B cell (primary cell): ENCODE measurements around the gene CATSPER3. TPM values are rescaled to one million over a fixed set of nuclear protein-coding genes. Genes with fewer than 3 reads are reported as not detected.
A peak's percentile ranks its signal among the peaks of the same experiment; 100 is the strongest.

Experiments
- ATAC-seq: fragments of 200-7000 bp; cut with Tn5 transposase; one replicate; pipeline ENCODE4 v1.10.0; 2021; ENCODE audit warnings: low read depth, mild to moderate bottlenecking, moderate number of reproducible peaks, moderate library complexity
- CTCF ChIA-PET: fragments of 350-600 bp; sonication (Branson Sonifier 250); formaldehyde crosslinking; loops from one replicate; lab custom pipeline; 2021; ENCODE audit warnings: antibody characterized with exemption, inconsistent platforms; lab: Charles Lee
- POLR2A ChIA-PET: fragments of 350-600 bp; sonication (Branson Sonifier 250); formaldehyde crosslinking; loops from one replicate; lab custom pipeline; 2021; ENCODE audit warnings: antibody characterized with exemption; lab: Charles Lee
- DNase-seq: peaks from one replicate; pipeline ENCODE4 v3.0.0; 2013
- H2AFZ ChIP-seq: 2 replicates; pipeline ENCODE4 v1.6.1; 2012; ENCODE audit warnings: mild to moderate bottlenecking, low read depth, low read length; ENCODE audit not compliant: insufficient read depth, poor library complexity, severe bottlenecking
- H3K27ac ChIP-seq, 2 donors: 1 replicate in 1 of 2; 2 replicates in 1 of 2; pipeline ENCODE4 v1.5.1; 2012 to 2013; ENCODE audit warnings: low read length in 2 of 2, mild to moderate bottlenecking in 2 of 2, moderate library complexity in 1 of 2
- H3K27me3 ChIP-seq, 4 experiments: fragments of 200-600 bp in 1 of 4; sonication (generic) in 1 of 4; replicated peaks in 1 of 4; 1 replicate in 2 of 4; 2 replicates in 2 of 4; pipeline versions ENCODE4 v1.6.1 to v1.7.0; 2013 to 2016; ENCODE audit warnings: low read length in 3 of 4, mild to moderate bottlenecking in 2 of 4, mixed read lengths in 1 of 4, moderate library complexity in 1 of 4; ENCODE audit not compliant: insufficient read depth in 4 of 4, control insufficient read depth in 3 of 4; ENCODE audit errors: control extremely low read depth in 1 of 4
- H3K36me3 ChIP-seq, 2 experiments: replicated peaks in 1 of 2; 1 replicate in 1 of 2; 2 replicates in 1 of 2; pipeline versions ENCODE4 v1.6.1 to v1.7.1; 2013; ENCODE audit warnings: low read length in 1 of 2; ENCODE audit not compliant: insufficient read depth in 2 of 2, control insufficient read depth in 1 of 2; ENCODE audit errors: control extremely low read depth in 1 of 2, extremely low read depth in 1 of 2
- H3K4me1 ChIP-seq, 2 donors: fragments of 200-600 bp in 1 of 2; sonication (generic) in 1 of 2; 1 replicate in 1 of 2; 2 replicates in 1 of 2; pipeline versions ENCODE4 v1.5.1 to v1.6.1; 2013 to 2017; ENCODE audit warnings: low read length in 2 of 2; ENCODE audit not compliant: control insufficient read depth in 2 of 2, insufficient read depth in 2 of 2
- H3K4me2 ChIP-seq: replicated peaks from 2 replicates; pipeline ENCODE3; 2012; ENCODE audit warnings: mild to moderate bottlenecking, low read depth, low read length; ENCODE audit not compliant: poor library complexity, severe bottlenecking
- H3K4me3 ChIP-seq, 5 experiments: fragments of 200-600 bp in 1 of 5; sonication (generic) in 1 of 5; 1 replicate in 3 of 5; 2 replicates in 2 of 5; pipeline versions ENCODE4 v1.5.1 to v1.7.0; 2011 to 2016; ENCODE audit warnings: low read length in 4 of 5, mild to moderate bottlenecking in 4 of 5, low read depth in 2 of 5, control low read depth in 1 of 5, moderate library complexity in 1 of 5; ENCODE audit not compliant: insufficient read depth in 1 of 5; ENCODE audit errors: control extremely low read depth in 1 of 5, extremely low read depth in 1 of 5
- H3K79me2 ChIP-seq: fragments of 200-600 bp; sonication (generic); one replicate; pipeline ENCODE4 v1.6.0; 2016; ENCODE audit warnings: low read length; ENCODE audit not compliant: control insufficient read depth, insufficient read depth
- H3K9ac ChIP-seq: fragments of 200-600 bp; sonication (generic); 2 replicates; pipeline ENCODE4 v1.6.1; 2017; ENCODE audit warnings: mild to moderate bottlenecking, low read length, moderate library complexity
- H3K9me3 ChIP-seq, 3 donors: one replicate each; pipeline versions ENCODE4 v1.6.1 to v1.7.1; 2013; ENCODE audit warnings: low read length in 2 of 3; ENCODE audit not compliant: control insufficient read depth in 2 of 3, insufficient read depth in 1 of 3; ENCODE audit errors: control extremely low read depth in 1 of 3
- H4K20me1 ChIP-seq: 2 replicates; pipeline ENCODE4 v1.6.0; 2012; ENCODE audit warnings: mild to moderate bottlenecking, low read length; ENCODE audit not compliant: insufficient read depth, control insufficient read depth, poor library complexity, severe bottlenecking
- H3K27ac Mint-ChIP-seq: one replicate; pipeline ENCODE4 v1.8.0; 2021; ENCODE audit warnings: mixed read lengths
- H3K27me3 Mint-ChIP-seq: one replicate; pipeline ENCODE4 v1.8.0; 2021; ENCODE audit warnings: mixed read lengths
- H3K4me1 Mint-ChIP-seq: one replicate; pipeline ENCODE4 v1.8.0; 2021; ENCODE audit warnings: mixed read lengths
- H3K4me3 Mint-ChIP-seq: one replicate; pipeline ENCODE4 v1.8.0; 2021; ENCODE audit warnings: mixed read lengths
- H3K9me3 Mint-ChIP-seq: one replicate; pipeline ENCODE4 v1.8.0; 2022; ENCODE audit warnings: mixed read lengths; ENCODE audit not compliant: insufficient read depth
- CTCF ChIP-seq: fragments of 200-600 bp; IDR thresholded peaks from one replicate; pipeline ENCODE4 v1.8.0; 2022; ENCODE audit warnings: antibody characterized with exemption, mild to moderate bottlenecking
- EZH2 ChIP-seq: IDR thresholded peaks from 2 replicates; pipeline ENCODE4 v1.6.1; 2012; ENCODE audit warnings: borderline replicate concordance, low read depth, mild to moderate bottlenecking, moderate library complexity, low read length; ENCODE audit not compliant: insufficient read depth, poor library complexity, severe bottlenecking
- WGBS: methylation state at CpG from one replicate; pipeline ENCODE4 v1.1.5; 2013; ENCODE audit warnings: missing lambda C conversion rate; ENCODE audit not compliant: insufficient coverage; 5-methylcytosine and 5-hydroxymethylcytosine counted together
- intact Hi-C: fragments of 100-400 bp; cut with micrococcal nuclease; formaldehyde crosslinking; loops from one replicate; pipeline ENCODE4 v1.10.0; 2022
- polyA plus RNA-seq: library from polyadenylated mRNA; depleted of rRNA; stranded (reverse); fragments of >200 nt; gene quantifications from 2 replicates; pipeline ENCODE4 v1.2.3, GENCODE V29; 2012
- total RNA-seq, 2 donors: library from RNA; stranded (reverse); fragments of 120-200 nt in 1 of 2; gene quantifications; 1 replicate in 1 of 2; 2 replicates in 1 of 2; pipeline versions ENCODE4 v1.2.3 to v1.2.4, GENCODE V29; 2013 to 2022

Gene CATSPER3
- total and polyA plus RNA-seq, 2 donors (not counting 1 experiment from before 2014, with no cell fraction given) = 0.79 to 1.3 TPM

GRCh38 chr5:135036405-135036804 lies 68.7 kb downstream of the CATSPER3 start:
- Histone ChIP-seq H3K4me3 (no peak overlapping the region), H3K36me3 (no peaks in the 10 kb centered on the region), H3K27ac (no peak overlapping the region), H3K9ac (no peak overlapping the region), H2AFZ (no peak overlapping the region), H4K20me1 (peaks cover 30% of the 10 kb centered on the region), H3K4me2 (no peak overlapping the region), H3K4me1 (peaks cover 55 to 77% of the 10 kb centered on the region in 2 donors), H3K9me3 (peaks cover 0 to 67% (median 0%) of the 10 kb centered on the region in 3 donors), H3K27me3 (peaks cover 0 to 89% (median 71%) of the 10 kb centered on the region in 4 experiments), H3K79me2 (no peaks in the 10 kb centered on the region)
- intact Hi-C loops = no loop called here
- DNase-seq (no peak), ATAC-seq (no peak)
- TF ChIP-seq CTCF (no peak), EZH2 (no peak)
- no peak overlapping the region for H3K27ac Mint-ChIP-seq
- H3K9me3 Mint-ChIP-seq = no peaks in the 10 kb centered on the region
- peaks cover 52% of the 10 kb centered on the region for H3K4me1 Mint-ChIP-seq
- WGBS = 82% methylated on average over 4 of the region's 4 CpGs
- ChIA-PET POLR2A (no interaction called here), CTCF (no interaction called here)
- H3K4me3 Mint-ChIP-seq = peak overlapping the region; percentile 17
- H3K27me3 Mint-ChIP-seq = peaks cover 62% of the 10 kb centered on the region

DNA sequence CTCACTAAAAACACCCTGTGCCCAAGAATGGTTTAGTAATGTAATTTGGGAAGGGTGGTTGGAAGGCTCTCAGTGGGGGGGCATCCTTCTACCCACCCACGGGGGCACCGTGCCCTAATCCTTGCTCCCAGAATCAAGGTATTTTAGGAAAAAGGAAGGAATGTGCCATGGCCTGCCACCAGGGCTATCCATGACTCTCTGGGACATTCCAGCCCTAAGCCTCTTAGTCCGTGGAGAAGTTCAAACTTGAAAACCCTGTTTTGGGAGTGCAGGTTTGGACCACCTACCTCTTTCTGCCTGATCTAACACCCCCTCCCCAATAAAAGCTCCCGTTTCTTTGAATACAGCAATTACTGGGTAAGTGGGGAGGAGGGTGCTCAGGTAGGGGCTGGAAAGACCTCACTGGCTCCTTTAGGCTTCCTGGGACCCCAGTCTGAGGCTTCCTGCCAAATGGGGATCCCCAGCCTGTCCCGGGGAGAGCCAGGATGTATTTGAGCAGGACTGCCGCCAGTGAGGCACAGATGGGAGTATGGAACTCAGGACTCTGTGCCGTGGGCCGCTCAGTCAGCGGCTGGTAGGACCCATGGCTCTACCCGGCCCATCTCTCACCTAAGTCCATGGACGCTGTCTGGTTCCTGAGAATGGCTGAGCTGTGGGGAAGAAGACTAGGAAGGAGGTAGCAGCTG lies 70.0 kb downstream of the CATSPER3 start:
- ChIA-PET CTCF (interaction anchor here (2.1 kb wide), 1 partner anchor 10 kb away, joined by 6 read pairs; no protein-coding TSS in a partner anchor), POLR2A (interaction anchor here (1.0 kb wide), 1 partner anchor 16 kb away, joined by 3 read pairs; no protein-coding TSS in a partner anchor)
- H3K4me1 ChIP-seq = peaks cover 46 to 64% of the 10 kb centered on the region in 2 donors
- no peaks in the 10 kb centered on the region for H3K79me2 ChIP-seq
- Mint-ChIP-seq H3K9me3 (no peaks in the 10 kb centered on the region), H3K4me3 (peak overlapping the region; percentile 41), H3K4me1 (peaks cover 43% of the 10 kb centered on the region), H3K27ac (no peak overlapping the region), H3K27me3 (peaks cover 60% of the 10 kb centered on the region)
- peaks cover 0 to 85% (median 66%) of the 10 kb centered on the region in 4 experiments for H3K27me3 ChIP-seq
- H3K36me3 ChIP-seq = no peaks in the 10 kb centered on the region
- H3K4me3 ChIP-seq = no peak overlapping the region
- DNase-seq (no peak), ATAC-seq (no peak)
- H3K27ac ChIP-seq = no peak overlapping the region
- no peak overlapping the region for H2AFZ ChIP-seq
- 19% methylated on average over 3 of the region's 11 CpGs for WGBS
- H4K20me1 ChIP-seq = peaks cover 30% of the 10 kb centered on the region
- no peak overlapping the region for H3K4me2 ChIP-seq
- intact Hi-C loops = no loop called here
- peaks cover 0 to 63% (median 0%) of the 10 kb centered on the region in 3 donors for H3K9me3 ChIP-seq
- TF ChIP-seq CTCF (no peak), EZH2 (no peak)
- no peak overlapping the region for H3K9ac ChIP-seq
